ENCODE data around the gene PTCD1. TPM values are rescaled to one million over a fixed set of nuclear protein-coding genes. Genes with fewer than 3 reads are reported as not detected.
"Not testable (repeated sequence)": the region's sequence is repeated elsewhere in the genome, so short reads cannot be mapped to it uniquely, and the experiment has no call there.

The PTCD1 gene
- total and polyA plus RNA-seq, 7 experiments from 2014 or later, result 3.7 to 10.8 (median 4.3) TPM

DNA sequence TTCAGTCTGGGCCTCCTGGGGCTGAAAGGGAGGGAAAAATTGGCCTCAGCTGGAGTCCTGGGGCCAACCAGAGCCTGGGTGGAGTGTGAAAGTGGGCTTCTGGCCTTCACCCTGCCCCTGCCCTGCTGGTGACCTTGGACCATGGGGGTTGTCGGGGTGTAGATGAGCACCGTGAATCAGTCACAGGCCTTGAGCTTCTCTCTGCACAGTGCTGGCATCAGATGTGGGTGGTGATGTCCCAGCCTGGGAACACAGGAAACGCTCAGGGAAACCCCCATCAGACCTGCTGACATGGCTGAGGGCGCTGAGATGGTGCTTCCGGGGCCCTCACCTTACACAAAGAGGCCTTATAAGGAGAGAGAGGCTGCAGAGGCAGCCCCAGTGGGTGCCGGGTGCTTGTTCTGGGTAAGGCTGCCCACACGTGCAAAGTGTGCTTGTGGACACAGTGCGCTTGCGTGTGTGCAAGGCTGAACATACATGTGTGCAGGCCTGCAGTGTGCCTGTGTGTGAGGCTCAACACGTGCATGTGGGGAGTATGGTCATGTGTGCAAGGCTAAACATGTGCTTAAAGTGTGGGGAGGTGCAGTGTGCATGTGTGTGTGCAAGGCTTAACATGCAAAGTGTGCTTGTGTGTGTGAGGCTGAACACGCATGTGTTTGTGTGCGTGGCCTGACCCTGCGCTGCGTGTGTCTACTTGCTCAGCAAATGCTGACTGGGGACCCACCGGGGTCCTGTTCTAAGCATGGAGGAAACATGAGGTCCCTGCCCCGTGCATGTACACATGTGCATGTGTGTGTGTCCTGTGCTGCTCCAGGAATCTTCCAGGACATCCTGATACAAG lies 57.6 kb downstream of the PTCD1 start:
- DNase-seq (peak; percentile 63 to 96 (median 93)), ATAC-seq (peak; percentile 89)
- H3K4me3 ChIP-seq (ENCODE audit: low read length), result peak overlapping the region; percentile 78
- H3K9me3 ChIP-seq (ENCODE audit: control insufficient read depth in 2 of 3, low read length in 3 of 3), result no peaks in the 10 kb centered on the region
- Mint-ChIP-seq H3K27me3 (no peaks in the 10 kb centered on the region), H3K4me3 (peak overlapping the region; percentile 78 to 91 (median 84)), H3K36me3 (peaks cover 5 to 32% (median 7%) of the 10 kb centered on the region in 5 donors), H3K27ac (peak overlapping the region; percentile 87 to 99 (median 98)), H3K4me1 (peaks cover 29 to 67% (median 60%) of the 10 kb centered on the region in 7 donors), H3K9me3 (peaks cover 0 to 1% (median 0%) of the 10 kb centered on the region in 11 donors)
- ChIA-PET CTCF (interaction anchor here (0.8 to 1.6 kb wide), 3 partner anchors 12 to 17 kb away, joined by 3 read pairs; no protein-coding TSS in a partner anchor), POLR2A (interaction anchor here (1.0 to 3.2 kb wide), 8 partner anchors 9 to 27 kb away, joined by 4 to 25 read pairs (median 6); partner anchors contain the start of genes BUD31 and PDAP1)
- intact Hi-C loops (cut with micrococcal nuclease), result loop anchor here (1.0 to 5.0 kb wide), 7 partner anchors 12 to 1232 kb away; partner anchors contain the start of genes BUD31 (in 2 of the 2), PDAP1 (in 2 of the 2), ARPC1A (in 1 of the 2) and MOSPD3 (in 1 of the 2)
- no peaks in the 10 kb centered on the region for H3K27me3 ChIP-seq (ENCODE audit: control insufficient read depth in 2 of 2, insufficient read depth in 2 of 2, low read length in 2 of 2)
- peaks cover 0 to 19% (median 9%) of the 10 kb centered on the region in 3 experiments for H3K36me3 ChIP-seq (ENCODE audit: control insufficient read depth in 2 of 3, insufficient read depth in 3 of 3, low read length in 3 of 3)
- peaks cover 43 to 64% of the 10 kb centered on the region in 2 donors for H3K4me1 ChIP-seq (ENCODE audit: control insufficient read depth in 2 of 2, insufficient read depth in 2 of 2, low read length in 2 of 2)
- peak overlapping the region; percentile 96 for H3K27ac ChIP-seq (ENCODE audit: low read depth, low read length)

DNA sequence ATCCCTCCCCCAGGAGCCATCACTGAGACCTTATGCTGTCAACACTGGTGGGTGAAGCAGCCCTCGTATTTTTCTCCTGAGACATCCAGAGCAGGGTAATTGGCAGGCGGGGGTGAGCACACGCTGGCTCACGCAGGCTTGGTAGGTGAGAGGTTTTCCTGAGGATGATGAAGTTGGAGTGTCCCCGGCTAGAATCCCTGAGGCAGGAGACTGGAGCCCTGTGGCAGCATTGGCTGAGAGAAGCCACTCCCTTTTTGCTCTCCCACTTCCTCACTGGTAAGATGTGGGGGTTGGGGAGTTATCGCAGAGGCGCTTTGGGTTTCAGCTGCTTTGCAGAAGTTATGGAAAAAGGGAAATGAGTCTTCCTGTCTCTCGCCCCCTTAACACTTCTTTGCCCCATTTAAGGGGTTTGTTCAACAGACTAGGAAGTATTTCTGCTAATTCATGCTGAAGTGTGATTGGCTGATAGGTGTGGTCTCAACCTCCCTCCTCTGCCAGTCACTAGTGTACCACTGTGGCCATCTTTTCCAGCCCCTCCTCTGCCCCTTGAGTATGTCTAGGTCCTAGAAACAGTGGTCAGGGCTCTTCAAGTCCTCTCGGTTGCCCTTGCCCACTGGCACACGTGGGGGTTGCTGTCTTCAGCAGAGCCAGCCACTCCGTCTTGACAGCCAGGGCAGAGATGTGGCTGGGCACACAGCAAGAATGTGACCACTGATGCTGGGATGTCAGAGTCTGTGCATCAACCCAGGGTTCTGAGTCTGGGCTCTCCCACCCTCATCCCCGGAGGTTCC lies 58.4 kb downstream of the PTCD1 start:
- ATAC-seq (peak; percentile 15), DNase-seq (peak in 7 of 9 donors; percentile 21 to 37 (median 30))
- ChIA-PET POLR2A (interaction anchor here (0.9 to 1.7 kb wide), 10 partner anchors 8 to 120 kb away, joined by 3 to 25 read pairs (median 4); partner anchors contain the start of genes BUD31, PDAP1 and ZNF394), CTCF (interaction anchor here (1.0 to 1.6 kb wide), 2 partner anchors 11 to 13 kb away, joined by 3 read pairs; no protein-coding TSS in a partner anchor)
- H3K27ac ChIP-seq (ENCODE audit: low read depth, low read length), result peak overlapping the region; percentile 96
- H3K27me3 ChIP-seq (ENCODE audit: control insufficient read depth in 2 of 2, insufficient read depth in 2 of 2, low read length in 2 of 2), result no peaks in the 10 kb centered on the region
- intact Hi-C loops (cut with micrococcal nuclease), result loop anchor here (2.0 to 5.0 kb wide), 4 partner anchors 55 to 1233 kb away; partner anchors contain the start of genes ARPC1A (in 1 of the 2) and MOSPD3 (in 1 of the 2)
- H3K4me1 ChIP-seq (ENCODE audit: control insufficient read depth in 2 of 2, insufficient read depth in 2 of 2, low read length in 2 of 2), result peaks cover 44 to 68% of the 10 kb centered on the region in 2 donors
- peaks cover 5 to 32% (median 7%) of the 10 kb centered on the region in 5 donors for H3K36me3 Mint-ChIP-seq
- H3K4me1 Mint-ChIP-seq, result peaks cover 29 to 70% (median 60%) of the 10 kb centered on the region in 7 donors
- H3K9me3 ChIP-seq (ENCODE audit: control insufficient read depth in 2 of 3, low read length in 3 of 3), result no peaks in the 10 kb centered on the region
- peak overlapping the region; percentile 78 for H3K4me3 ChIP-seq (ENCODE audit: low read length)
- H3K27ac Mint-ChIP-seq, result peak overlapping the region; percentile 87 to 99 (median 98)
- peak overlapping the region; percentile 78 to 91 (median 84) for H3K4me3 Mint-ChIP-seq
- no peaks in the 10 kb centered on the region for H3K27me3 Mint-ChIP-seq
- peaks cover 0 to 14% (median 9%) of the 10 kb centered on the region in 3 experiments for H3K36me3 ChIP-seq (ENCODE audit: control insufficient read depth in 2 of 3, insufficient read depth in 3 of 3, low read length in 3 of 3)
- peaks cover 0 to 1% (median 0%) of the 10 kb centered on the region in 11 donors for H3K9me3 Mint-ChIP-seq

DNA sequence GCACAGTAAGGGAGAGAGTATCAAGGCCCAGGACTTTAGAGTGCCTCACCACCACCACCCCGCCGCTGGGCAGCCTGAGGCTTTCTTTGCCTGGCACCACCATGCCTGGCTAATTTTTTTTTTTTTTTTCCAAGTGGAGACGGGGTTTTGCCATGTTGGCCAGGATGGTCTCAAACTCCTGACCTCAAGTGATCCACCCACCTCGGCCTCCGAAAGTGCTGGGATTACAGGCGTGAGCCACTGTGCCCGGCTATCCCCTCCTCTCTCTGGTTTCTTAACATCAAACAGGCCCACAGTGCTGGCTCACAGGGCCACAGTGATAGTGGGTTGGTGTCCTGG lies 58.9 kb downstream of the PTCD1 start:
- H3K9me3 ChIP-seq (ENCODE audit: control insufficient read depth in 2 of 3, low read length in 3 of 3); H3K9me3 Mint-ChIP-seq; ATAC-seq; DNase-seq; H3K27me3 ChIP-seq (ENCODE audit: control insufficient read depth in 2 of 2, insufficient read depth in 2 of 2, low read length in 2 of 2); H3K27me3 Mint-ChIP-seq: not testable (repeated sequence)
- peak overlapping the region; percentile 87 to 99 (median 98) for H3K27ac Mint-ChIP-seq
- Histone ChIP-seq H3K27ac (ENCODE audit: low read depth, low read length) (peak overlapping the region; percentile 96), H3K4me3 (ENCODE audit: low read length) (peak overlapping the region; percentile 78), H3K4me1 (ENCODE audit: control insufficient read depth in 2 of 2, insufficient read depth in 2 of 2, low read length in 2 of 2) (peaks cover 44 to 68% of the 10 kb centered on the region in 2 donors), H3K36me3 (ENCODE audit: control insufficient read depth in 2 of 3, insufficient read depth in 3 of 3, low read length in 3 of 3) (peaks cover 0 to 20% (median 9%) of the 10 kb centered on the region in 3 experiments)
- intact Hi-C loops (cut with micrococcal nuclease), result loop anchor here (2.0 to 5.0 kb wide), 4 partner anchors 55 to 1233 kb away; partner anchors contain the start of genes ARPC1A (in 1 of the 2) and MOSPD3 (in 1 of the 2)
- H3K36me3 Mint-ChIP-seq, result peaks cover 5 to 32% (median 7%) of the 10 kb centered on the region in 5 donors
- peak overlapping the region; percentile 78 to 91 (median 84) for H3K4me3 Mint-ChIP-seq
- H3K4me1 Mint-ChIP-seq, result peaks cover 29 to 69% (median 58%) of the 10 kb centered on the region in 7 donors
- POLR2A ChIA-PET, result interaction anchor here (0.8 to 6.5 kb wide), 7 partner anchors 13 to 1496 kb away, joined by 3 to 62 read pairs (median 4); partner anchors contain the start of genes BUD31, PDAP1, SRRT and ZNF394
- CTCF ChIA-PET, result interaction anchor here (0.7 to 1.6 kb wide), 3 partner anchors 9 to 52 kb away, joined by 3 read pairs; no protein-coding TSS in a partner anchor

DNA sequence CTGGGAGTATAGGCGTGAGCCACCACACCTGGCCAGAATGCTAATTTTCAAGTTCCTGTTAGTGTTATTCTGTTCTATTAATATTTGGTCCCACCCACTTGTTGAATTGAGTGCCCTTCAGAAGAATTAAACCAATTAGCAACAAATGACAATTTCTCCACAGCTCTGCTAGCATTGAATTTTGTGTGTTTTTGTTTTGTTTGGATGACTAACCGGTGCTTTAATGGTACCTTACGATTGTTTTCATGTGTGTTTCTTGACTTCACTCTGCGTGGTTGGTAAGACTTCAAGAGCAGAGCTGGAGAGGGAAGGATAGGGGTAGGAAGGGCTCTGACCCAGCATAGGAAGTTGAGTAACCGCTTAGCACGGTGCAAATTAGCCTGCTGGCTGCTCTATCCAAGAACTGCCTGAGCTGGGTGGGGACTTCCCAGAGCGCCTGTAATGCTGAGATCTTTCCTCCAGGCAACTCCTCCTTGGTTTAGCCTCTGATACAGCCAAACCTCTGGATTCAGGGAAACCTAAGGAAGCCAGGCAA lies 59.5 kb downstream of the PTCD1 start:
- H3K9me3 ChIP-seq (ENCODE audit: control insufficient read depth in 2 of 3, low read length in 3 of 3), result no peaks in the 10 kb centered on the region
- intact Hi-C loops (cut with micrococcal nuclease), result no loop called here
- Mint-ChIP-seq H3K4me3 (peak overlapping the region; percentile 78 to 91 (median 84)), H3K36me3 (peaks cover 5 to 32% (median 7%) of the 10 kb centered on the region in 5 donors), H3K27me3 (no peaks in the 10 kb centered on the region), H3K27ac (peak overlapping the region; percentile 87 to 99 (median 98)), H3K9me3 (peaks cover 0 to 1% (median 0%) of the 10 kb centered on the region in 11 donors), H3K4me1 (peaks cover 29 to 64% (median 55%) of the 10 kb centered on the region in 7 donors)
- ChIA-PET POLR2A (interaction anchor here (0.7 to 6.5 kb wide), 6 partner anchors 29 to 1496 kb away, joined by 3 to 62 read pairs (median 4); partner anchors contain the start of genes BUD31, PDAP1, SRRT and ZNF394), CTCF (interaction anchor here (0.7 to 0.8 kb wide), 2 partner anchors 8 to 52 kb away, joined by 3 read pairs; no protein-coding TSS in a partner anchor)
- DNase-seq, result peak in 8 of 9 donors; percentile 16 to 71 (median 37)
- peaks cover 0 to 21% (median 9%) of the 10 kb centered on the region in 3 experiments for H3K36me3 ChIP-seq (ENCODE audit: control insufficient read depth in 2 of 3, insufficient read depth in 3 of 3, low read length in 3 of 3)
- H3K4me3 ChIP-seq (ENCODE audit: low read length), result peak overlapping the region; percentile 78
- H3K4me1 ChIP-seq (ENCODE audit: control insufficient read depth in 2 of 2, insufficient read depth in 2 of 2, low read length in 2 of 2), result peaks cover 44 to 64% of the 10 kb centered on the region in 2 donors
- H3K27me3 ChIP-seq (ENCODE audit: control insufficient read depth in 2 of 2, insufficient read depth in 2 of 2, low read length in 2 of 2), result no peaks in the 10 kb centered on the region
- peak overlapping the region; percentile 96 for H3K27ac ChIP-seq (ENCODE audit: low read depth, low read length)
- ATAC-seq, result peak; percentile 28

DNA sequence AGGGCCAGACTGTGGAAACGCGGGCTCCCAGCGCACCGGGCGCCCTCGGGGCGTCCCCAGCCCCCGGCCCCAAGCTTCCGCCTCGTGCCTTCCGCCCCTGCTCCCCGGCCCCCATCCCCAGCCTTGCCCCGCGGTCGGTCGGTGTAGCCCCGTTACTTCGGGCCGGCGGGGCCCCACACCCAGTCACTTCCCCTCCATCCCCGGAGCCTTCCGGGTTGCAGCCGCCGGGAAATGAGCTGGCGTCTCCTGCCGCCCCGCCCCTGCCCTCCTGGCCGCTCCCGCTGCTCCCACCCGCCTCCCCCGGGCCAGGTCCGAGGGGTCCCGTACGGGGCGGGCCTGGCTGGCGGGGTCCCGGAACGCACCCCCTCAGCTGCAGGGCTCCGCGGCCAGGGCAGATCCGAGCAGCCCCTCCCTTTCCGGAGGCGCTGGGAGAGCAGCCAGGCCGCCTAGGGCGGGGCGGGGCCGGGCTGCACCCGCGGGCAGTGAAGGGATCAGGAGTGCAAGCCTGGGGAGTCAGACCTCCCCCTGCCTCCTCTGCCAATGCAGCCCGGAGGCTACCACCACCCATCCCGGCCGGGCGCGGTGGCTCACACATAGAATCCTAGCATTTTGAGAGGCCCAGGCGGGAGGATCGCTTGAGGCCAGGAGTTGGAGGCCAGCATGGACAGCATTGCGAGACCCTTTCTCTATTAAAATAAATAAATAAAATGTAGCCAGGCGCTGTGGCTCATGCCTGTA lies 63.4 kb downstream of the PTCD1 start:
- Histone ChIP-seq H3K27ac (ENCODE audit: low read depth, low read length) (peak overlapping the region; percentile 95), H3K9me3 (ENCODE audit: control insufficient read depth in 2 of 3, low read length in 3 of 3) (no peaks in the 10 kb centered on the region), H3K36me3 (ENCODE audit: control insufficient read depth in 2 of 3, insufficient read depth in 3 of 3, low read length in 3 of 3) (peaks cover 0 to 16% (median 9%) of the 10 kb centered on the region in 3 experiments), H3K4me1 (ENCODE audit: control insufficient read depth in 2 of 2, insufficient read depth in 2 of 2, low read length in 2 of 2) (peaks cover 26 to 44% of the 10 kb centered on the region in 2 donors), H3K4me3 (ENCODE audit: low read length) (peak overlapping the region; percentile 83), H3K27me3 (ENCODE audit: control insufficient read depth in 2 of 2, insufficient read depth in 2 of 2, low read length in 2 of 2) (no peaks in the 10 kb centered on the region)
- Mint-ChIP-seq H3K4me3 (peak overlapping the region; percentile 71 to 90 (median 79)), H3K9me3 (peaks cover 0 to 1% (median 0%) of the 10 kb centered on the region in 11 donors), H3K36me3 (peaks cover 5 to 20% (median 5%) of the 10 kb centered on the region in 5 donors), H3K27me3 (no peaks in the 10 kb centered on the region), H3K27ac (peak overlapping the region; percentile 76 to 99 (median 94)), H3K4me1 (peaks cover 13 to 45% (median 37%) of the 10 kb centered on the region in 7 donors)
- ChIA-PET CTCF (no interaction called here), POLR2A (interaction anchor here (0.8 to 7.4 kb wide), 9 partner anchors 11 to 182 kb away, joined by 3 to 62 read pairs (median 3); partner anchors contain the start of genes ARPC1A, BUD31 and PDAP1)
- DNase-seq (peak; percentile 41 to 77 (median 49)), ATAC-seq (peak; percentile 35)
- intact Hi-C loops (cut with micrococcal nuclease), result loop anchor here (2.0 kb wide), 4 partner anchors 18 to 232 kb away; partner anchors contain the start of genes CPSF4 (in 1 of the 2), PTCD1 (in 1 of the 2) and ZKSCAN5 (in 1 of the 2)
